ENCODE data around the gene TMEM158.

TMEM158 gene

DNA sequence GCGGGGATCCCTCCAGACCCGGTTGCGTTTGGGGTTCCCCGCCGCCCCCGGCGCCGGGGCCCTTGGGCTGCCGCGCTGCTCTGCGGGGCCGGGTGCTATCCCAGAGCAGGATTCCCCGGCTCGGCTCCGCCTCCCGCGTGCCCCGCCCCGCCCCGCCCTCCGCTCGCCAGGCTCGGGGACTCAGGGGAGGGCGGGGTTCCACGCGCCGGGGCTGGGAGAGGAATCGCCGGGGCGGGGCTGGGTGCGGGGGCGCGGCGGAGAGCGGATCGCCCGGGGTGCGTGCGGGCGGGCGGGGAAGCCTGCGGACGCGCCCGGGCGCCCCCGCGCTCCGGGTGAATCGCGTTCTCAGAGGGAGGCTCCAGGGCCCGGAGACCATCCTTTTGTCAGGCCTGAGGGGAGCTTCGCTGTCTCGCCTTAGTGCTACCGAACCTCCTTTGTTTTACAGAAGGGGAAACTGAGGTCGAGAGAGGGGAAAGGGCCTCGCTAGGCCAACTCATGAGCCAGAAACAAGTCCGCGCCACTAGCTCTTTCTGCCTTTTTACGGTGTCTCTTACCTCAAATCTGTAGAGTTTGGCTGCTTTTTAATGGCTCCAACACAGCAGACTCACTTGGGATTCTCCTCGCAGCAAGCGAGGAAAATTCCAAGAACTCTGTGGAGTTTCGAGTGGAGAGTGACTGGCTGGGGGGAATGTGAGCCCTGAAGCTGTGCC, at the start of gene TMEM158:
TSS of gene TMEM158 (minus strand) at position 82 of the 710 bp plus-strand sequence. CDS start 260 bp downstream, outside the sequence.
- H3K4me1 ChIP-seq (ENCODE audit: low read length), result no peaks in the 10 kb centered on the region
- H3K4me3 ChIP-seq (ENCODE audit: low read length), result peak within 1 kb of the TSS; percentile 45
- no peaks in the 10 kb centered on the region for H3K36me3 ChIP-seq (replicated peaks; ENCODE audit: low read depth, low read length)
- H3K9me3 ChIP-seq (ENCODE audit: insufficient read depth, low read length), result no peaks in the 10 kb centered on the region
- peaks cover 62% of the 10 kb centered on the region for H3K27me3 ChIP-seq (ENCODE audit: low read depth, low read length)
- no peaks in the 10 kb centered on the region for H3K79me2 ChIP-seq (ENCODE audit: low read length)
- H2AFZ ChIP-seq (ENCODE audit: low read depth, low read length), result no peak within 1 kb of the TSS
- H4K20me1 ChIP-seq (ENCODE audit: insufficient read depth, low read length), result no peaks in the 10 kb centered on the region
- H3K27ac ChIP-seq (ENCODE audit: low read length), result no peak within 1 kb of the TSS
- H3K4me2 ChIP-seq (ENCODE audit: low read length), result peak within 1 kb of the TSS; percentile 43
- H3K9ac ChIP-seq (ENCODE audit: low read length), result no peak within 1 kb of the TSS
- no peak for TF ChIP-seq EZH2phosphoT487 (IDR thresholded peaks at IDR 0.05; ENCODE audit: low read depth)
- TF ChIP-seq, protein P1, sequence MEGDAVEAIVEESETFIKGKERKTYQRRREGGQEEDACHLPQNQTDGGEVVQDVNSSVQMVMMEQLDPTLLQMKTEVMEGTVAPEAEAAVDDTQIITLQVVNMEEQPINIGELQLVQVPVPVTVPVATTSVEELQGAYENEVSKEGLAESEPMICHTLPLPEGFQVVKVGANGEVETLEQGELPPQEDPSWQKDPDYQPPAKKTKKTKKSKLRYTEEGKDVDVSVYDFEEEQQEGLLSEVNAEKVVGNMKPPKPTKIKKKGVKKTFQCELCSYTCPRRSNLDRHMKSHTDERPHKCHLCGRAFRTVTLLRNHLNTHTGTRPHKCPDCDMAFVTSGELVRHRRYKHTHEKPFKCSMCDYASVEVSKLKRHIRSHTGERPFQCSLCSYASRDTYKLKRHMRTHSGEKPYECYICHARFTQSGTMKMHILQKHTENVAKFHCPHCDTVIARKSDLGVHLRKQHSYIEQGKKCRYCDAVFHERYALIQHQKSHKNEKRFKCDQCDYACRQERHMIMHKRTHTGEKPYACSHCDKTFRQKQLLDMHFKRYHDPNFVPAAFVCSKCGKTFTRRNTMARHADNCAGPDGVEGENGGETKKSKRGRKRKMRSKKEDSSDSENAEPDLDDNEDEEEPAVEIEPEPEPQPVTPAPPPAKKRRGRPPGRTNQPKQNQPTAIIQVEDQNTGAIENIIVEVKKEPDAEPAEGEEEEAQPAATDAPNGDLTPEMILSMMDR (IDR thresholded peaks at IDR 0.05; ENCODE audit: low read depth, low read length), result no peak

DNA sequence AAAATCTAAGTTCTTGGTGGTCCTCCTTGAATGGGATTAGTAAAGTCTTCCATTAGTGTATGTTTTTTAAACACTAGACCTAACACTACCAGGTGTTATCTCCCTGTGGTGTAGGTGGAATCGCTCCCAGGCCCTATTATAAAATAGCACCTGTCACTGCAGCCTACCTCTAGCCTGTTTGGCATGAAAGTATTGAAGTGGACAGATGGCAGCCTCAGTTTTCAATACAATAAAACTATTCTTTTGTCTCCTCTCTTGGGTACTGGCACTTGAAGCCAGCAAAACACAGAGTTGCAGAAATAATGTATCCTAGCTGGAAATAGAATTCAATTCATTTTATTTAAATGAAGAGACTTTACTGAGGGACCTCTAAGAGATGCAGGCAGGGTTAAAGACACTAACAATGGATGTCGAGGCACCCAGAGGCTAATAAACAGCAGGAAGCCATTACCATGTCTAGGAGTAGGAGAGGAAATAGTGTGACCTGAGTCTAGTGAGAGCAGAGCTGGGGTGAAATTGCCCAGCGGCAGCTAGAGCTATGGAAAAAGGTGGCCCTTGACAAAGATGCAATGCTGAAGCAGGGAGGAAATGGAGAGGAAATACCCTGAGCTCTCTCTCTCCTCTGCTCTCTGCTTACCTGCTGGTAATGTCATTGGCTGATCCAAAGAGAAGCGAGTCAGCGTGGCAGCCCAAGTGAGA, 49.1 kb upstream of the TMEM158 start:
- no peaks in the 10 kb centered on the region for H3K79me2 ChIP-seq (ENCODE audit: low read length)
- no peaks in the 10 kb centered on the region for H4K20me1 ChIP-seq (ENCODE audit: insufficient read depth, low read length)
- peaks cover 31% of the 10 kb centered on the region for H3K27me3 ChIP-seq (ENCODE audit: low read depth, low read length)
- peaks cover 12% of the 10 kb centered on the region for H3K4me1 ChIP-seq (ENCODE audit: low read length)
- H2AFZ ChIP-seq (ENCODE audit: low read depth, low read length), result no peak overlapping the region
- H3K9me3 ChIP-seq (ENCODE audit: insufficient read depth, low read length), result peaks cover 8% of the 10 kb centered on the region; the same call in 1 of the 2 replicates
- no peak overlapping the region for H3K9ac ChIP-seq (ENCODE audit: low read length)
- H3K36me3 ChIP-seq (replicated peaks; ENCODE audit: low read depth, low read length), result no peaks in the 10 kb centered on the region
- H3K4me3 ChIP-seq (ENCODE audit: low read length), result no peak overlapping the region
- TF ChIP-seq EZH2phosphoT487 (IDR thresholded peaks at IDR 0.05; ENCODE audit: low read depth), result no peak
- TF ChIP-seq, protein P1 (IDR thresholded peaks at IDR 0.05; ENCODE audit: low read depth, low read length), result no peak
- no peak overlapping the region for H3K4me2 ChIP-seq (ENCODE audit: low read length)
- H3K27ac ChIP-seq (ENCODE audit: low read length), result no peak overlapping the region

DNA sequence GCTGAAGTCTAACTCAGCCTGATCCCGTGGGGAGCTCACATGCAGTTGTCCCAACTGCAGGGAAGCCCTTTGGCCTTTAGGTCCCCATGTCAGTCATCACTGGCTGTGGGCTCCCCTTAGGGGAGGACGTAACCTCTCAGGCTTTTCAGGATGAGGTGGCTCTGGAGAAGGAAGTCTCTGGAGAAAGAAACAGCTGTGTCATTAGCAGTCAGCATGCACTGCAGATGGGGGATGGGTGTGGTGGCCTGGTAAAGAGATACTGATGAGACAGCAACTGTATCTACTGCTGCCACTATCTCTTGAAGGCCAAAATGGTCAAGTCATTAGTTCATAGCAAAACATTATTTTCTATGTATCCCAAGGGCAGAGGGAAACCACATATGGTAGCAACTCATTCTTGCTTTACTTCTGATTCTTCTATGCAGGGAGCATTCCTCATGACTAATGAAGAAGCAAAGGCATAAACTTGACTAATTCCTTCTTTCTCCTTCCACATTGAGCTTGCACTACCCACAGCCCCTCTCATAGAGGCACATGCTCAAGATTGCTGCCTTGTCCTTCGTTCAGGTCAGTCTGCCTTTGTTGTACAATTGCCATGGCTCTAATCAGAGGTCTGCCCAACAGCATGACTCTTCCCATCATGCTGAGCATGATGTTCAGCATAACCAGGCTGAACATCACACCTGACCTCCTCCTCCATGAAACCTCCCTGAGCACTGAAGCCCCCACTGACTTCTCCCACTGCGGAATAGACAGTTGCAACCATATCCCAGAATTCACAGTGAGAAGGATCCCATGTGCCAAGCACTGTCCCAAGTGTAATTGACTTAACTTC, 47.8 kb upstream of the TMEM158 start:
- Histone ChIP-seq H3K27me3 (ENCODE audit: low read depth, low read length) (peaks cover 34% of the 10 kb centered on the region), H3K4me3 (ENCODE audit: low read length) (no peak overlapping the region), H4K20me1 (ENCODE audit: insufficient read depth, low read length) (no peaks in the 10 kb centered on the region), H2AFZ (ENCODE audit: low read depth, low read length) (no peak overlapping the region), H3K9me3 (ENCODE audit: insufficient read depth, low read length) (peaks cover 8% of the 10 kb centered on the region; the same call in 1 of the 2 replicates), H3K4me2 (ENCODE audit: low read length) (no peak overlapping the region), H3K4me1 (ENCODE audit: low read length) (peaks cover 12% of the 10 kb centered on the region), H3K27ac (ENCODE audit: low read length) (no peak overlapping the region), H3K79me2 (ENCODE audit: low read length) (no peaks in the 10 kb centered on the region), H3K36me3 (replicated peaks; ENCODE audit: low read depth, low read length) (no peaks in the 10 kb centered on the region), H3K9ac (ENCODE audit: low read length) (no peak overlapping the region)
- no peak for TF ChIP-seq EZH2phosphoT487 (IDR thresholded peaks at IDR 0.05; ENCODE audit: low read depth)
- TF ChIP-seq, protein P1 (IDR thresholded peaks at IDR 0.05; ENCODE audit: low read depth, low read length), result no peak

Data from OCI-LY3 (cell line).